ENCODE data around the gene CERS6. TPM values are rescaled to one million over a fixed set of nuclear protein-coding genes. Genes with fewer than 3 reads are reported as not detected.

The CERS6 gene
- total and polyA plus RNA-seq, 2 experiments from 2014 or later = 7.4 to 35.0 TPM

DNA sequence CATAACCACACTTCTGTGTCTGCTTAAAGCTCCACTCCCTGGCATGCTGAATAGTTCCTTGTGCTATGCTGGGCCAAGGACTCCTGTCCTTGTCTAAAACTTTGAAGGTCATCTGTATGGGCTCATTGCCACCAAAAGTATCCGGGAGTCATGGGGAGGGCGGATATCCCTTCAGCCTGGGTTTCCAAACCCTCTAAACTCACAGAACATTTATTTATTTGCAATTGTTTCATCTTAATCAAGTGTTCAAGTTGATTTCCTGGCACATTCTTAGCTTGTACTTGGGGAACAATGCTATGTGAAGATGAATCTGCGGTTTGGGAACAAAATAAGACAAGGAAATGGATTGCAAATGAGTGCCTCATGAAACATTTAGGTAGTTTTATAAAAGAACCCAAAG is 348.1 kb downstream of the CERS6 start:
- no peak overlapping the region for H3K4me3 ChIP-seq
- H3K4me2 ChIP-seq = no peak overlapping the region
- H3K27ac ChIP-seq (ENCODE audit: low read depth) = no peak overlapping the region
- no peaks in the 10 kb centered on the region for H3K27me3 ChIP-seq (ENCODE audit: insufficient read depth)
- TF ChIP-seq POLR2AphosphoS5 (IDR thresholded peaks at IDR 0.05; ENCODE audit: low read depth) = no peak
- TF ChIP-seq, protein P1, sequence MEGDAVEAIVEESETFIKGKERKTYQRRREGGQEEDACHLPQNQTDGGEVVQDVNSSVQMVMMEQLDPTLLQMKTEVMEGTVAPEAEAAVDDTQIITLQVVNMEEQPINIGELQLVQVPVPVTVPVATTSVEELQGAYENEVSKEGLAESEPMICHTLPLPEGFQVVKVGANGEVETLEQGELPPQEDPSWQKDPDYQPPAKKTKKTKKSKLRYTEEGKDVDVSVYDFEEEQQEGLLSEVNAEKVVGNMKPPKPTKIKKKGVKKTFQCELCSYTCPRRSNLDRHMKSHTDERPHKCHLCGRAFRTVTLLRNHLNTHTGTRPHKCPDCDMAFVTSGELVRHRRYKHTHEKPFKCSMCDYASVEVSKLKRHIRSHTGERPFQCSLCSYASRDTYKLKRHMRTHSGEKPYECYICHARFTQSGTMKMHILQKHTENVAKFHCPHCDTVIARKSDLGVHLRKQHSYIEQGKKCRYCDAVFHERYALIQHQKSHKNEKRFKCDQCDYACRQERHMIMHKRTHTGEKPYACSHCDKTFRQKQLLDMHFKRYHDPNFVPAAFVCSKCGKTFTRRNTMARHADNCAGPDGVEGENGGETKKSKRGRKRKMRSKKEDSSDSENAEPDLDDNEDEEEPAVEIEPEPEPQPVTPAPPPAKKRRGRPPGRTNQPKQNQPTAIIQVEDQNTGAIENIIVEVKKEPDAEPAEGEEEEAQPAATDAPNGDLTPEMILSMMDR (conservative IDR thresholded peaks at IDR 0.05; ENCODE audit: low read depth in 2 of 2) = no peak
- TF ChIP-seq ZNF331 (CRISPR knock-in tag; IDR thresholded peaks at IDR 0.05; ENCODE audit: low read depth) = no peak
- no peak for DNase-seq (ENCODE audit: low spot score)
- ATAC-seq = no peak
- H3K9me3 Mint-ChIP-seq = no peaks in the 10 kb centered on the region
- no peaks in the 10 kb centered on the region for H4K20me1 ChIP-seq (replicated peaks; ENCODE audit: insufficient read depth)
- H3F3A ChIP-seq (replicated peaks; ENCODE audit: low read depth) = no peaks in the 10 kb centered on the region
- H3K4me3 Mint-ChIP-seq = no peak overlapping the region
- H2AFZ ChIP-seq = 0 out of 2 replicates have a peak overlapping the region, but pooled peaks have one; percentile 45
- H3K4me1 ChIP-seq (ENCODE audit: insufficient read depth) = peaks cover 32% of the 10 kb centered on the region
- H3K4me1 Mint-ChIP-seq = peaks cover 33% of the 10 kb centered on the region
- H3K9me2 ChIP-seq (ENCODE audit: insufficient read depth) = peaks cover 11% of the 10 kb centered on the region; the same call in 1 of the 2 replicates
- H3K36me3 ChIP-seq (ENCODE audit: insufficient read depth) = no peaks in the 10 kb centered on the region
- no peaks in the 10 kb centered on the region for H3K36me3 Mint-ChIP-seq (ENCODE audit: low read depth)
- H3K27me3 Mint-ChIP-seq (ENCODE audit: insufficient read depth, low read depth, poor library complexity) = no peaks in the 10 kb centered on the region
- no peaks in the 10 kb centered on the region for H3K79me2 ChIP-seq (replicated peaks; ENCODE audit: insufficient read depth)
- no peak overlapping the region for H3K27ac Mint-ChIP-seq

DNA sequence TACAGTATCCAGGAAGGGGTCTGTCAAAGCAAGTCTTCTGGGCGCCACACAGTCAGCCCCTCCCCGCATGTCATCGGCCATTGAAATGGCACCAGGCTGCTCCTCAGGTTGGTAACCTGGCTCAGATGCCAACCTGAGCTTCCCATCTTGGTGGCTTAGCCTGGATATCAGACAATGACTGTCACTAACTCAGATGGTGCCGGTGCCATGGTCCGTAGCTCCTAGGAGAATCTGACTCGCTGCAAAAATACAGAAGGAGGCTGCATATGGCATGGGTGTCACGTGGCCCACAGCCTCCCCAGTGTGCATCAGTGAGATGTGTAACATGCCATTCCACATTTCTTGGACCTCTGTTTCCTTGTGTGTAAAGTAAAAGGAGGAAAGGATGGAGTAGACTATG is 349.5 kb downstream of the CERS6 start:
- Histone ChIP-seq H3F3A (replicated peaks; ENCODE audit: low read depth) (no peaks in the 10 kb centered on the region), H3K79me2 (replicated peaks; ENCODE audit: insufficient read depth) (no peaks in the 10 kb centered on the region), H3K27ac (ENCODE audit: low read depth) (no peak overlapping the region), H3K4me1 (ENCODE audit: insufficient read depth) (peaks cover 32% of the 10 kb centered on the region), H3K36me3 (ENCODE audit: insufficient read depth) (no peaks in the 10 kb centered on the region), H2AFZ (no peak overlapping the region), H3K27me3 (ENCODE audit: insufficient read depth) (no peaks in the 10 kb centered on the region), H4K20me1 (replicated peaks; ENCODE audit: insufficient read depth) (no peaks in the 10 kb centered on the region), H3K4me2 (no peak overlapping the region), H3K4me3 (no peak overlapping the region), H3K9me2 (ENCODE audit: insufficient read depth) (no peaks in the 10 kb centered on the region; the same call in 1 of the 2 replicates)
- H3K36me3 Mint-ChIP-seq (ENCODE audit: low read depth) = no peaks in the 10 kb centered on the region
- no peaks in the 10 kb centered on the region for H3K9me3 Mint-ChIP-seq
- ATAC-seq (no peak), DNase-seq (ENCODE audit: low spot score) (no peak)
- H3K27me3 Mint-ChIP-seq (ENCODE audit: insufficient read depth, low read depth, poor library complexity) = no peaks in the 10 kb centered on the region
- H3K27ac Mint-ChIP-seq = no peak overlapping the region
- H3K4me3 Mint-ChIP-seq = no peak overlapping the region
- H3K4me1 Mint-ChIP-seq = peaks cover 29% of the 10 kb centered on the region
- TF ChIP-seq ZNF331 (CRISPR knock-in tag; IDR thresholded peaks at IDR 0.05; ENCODE audit: low read depth) (no peak), POLR2AphosphoS5 (IDR thresholded peaks at IDR 0.05; ENCODE audit: low read depth) (no peak), ZNF114 (CRISPR knock-in tag; IDR thresholded peaks at IDR 0.05) (no peak), NANOG (IDR thresholded peaks at IDR 0.05; ENCODE audit: borderline replicate concordance) (no peak), CREB1 (CRISPR knock-in tag; IDR thresholded peaks at IDR 0.05; ENCODE audit: low read depth) (no peak)
- TF ChIP-seq, protein P2, sequence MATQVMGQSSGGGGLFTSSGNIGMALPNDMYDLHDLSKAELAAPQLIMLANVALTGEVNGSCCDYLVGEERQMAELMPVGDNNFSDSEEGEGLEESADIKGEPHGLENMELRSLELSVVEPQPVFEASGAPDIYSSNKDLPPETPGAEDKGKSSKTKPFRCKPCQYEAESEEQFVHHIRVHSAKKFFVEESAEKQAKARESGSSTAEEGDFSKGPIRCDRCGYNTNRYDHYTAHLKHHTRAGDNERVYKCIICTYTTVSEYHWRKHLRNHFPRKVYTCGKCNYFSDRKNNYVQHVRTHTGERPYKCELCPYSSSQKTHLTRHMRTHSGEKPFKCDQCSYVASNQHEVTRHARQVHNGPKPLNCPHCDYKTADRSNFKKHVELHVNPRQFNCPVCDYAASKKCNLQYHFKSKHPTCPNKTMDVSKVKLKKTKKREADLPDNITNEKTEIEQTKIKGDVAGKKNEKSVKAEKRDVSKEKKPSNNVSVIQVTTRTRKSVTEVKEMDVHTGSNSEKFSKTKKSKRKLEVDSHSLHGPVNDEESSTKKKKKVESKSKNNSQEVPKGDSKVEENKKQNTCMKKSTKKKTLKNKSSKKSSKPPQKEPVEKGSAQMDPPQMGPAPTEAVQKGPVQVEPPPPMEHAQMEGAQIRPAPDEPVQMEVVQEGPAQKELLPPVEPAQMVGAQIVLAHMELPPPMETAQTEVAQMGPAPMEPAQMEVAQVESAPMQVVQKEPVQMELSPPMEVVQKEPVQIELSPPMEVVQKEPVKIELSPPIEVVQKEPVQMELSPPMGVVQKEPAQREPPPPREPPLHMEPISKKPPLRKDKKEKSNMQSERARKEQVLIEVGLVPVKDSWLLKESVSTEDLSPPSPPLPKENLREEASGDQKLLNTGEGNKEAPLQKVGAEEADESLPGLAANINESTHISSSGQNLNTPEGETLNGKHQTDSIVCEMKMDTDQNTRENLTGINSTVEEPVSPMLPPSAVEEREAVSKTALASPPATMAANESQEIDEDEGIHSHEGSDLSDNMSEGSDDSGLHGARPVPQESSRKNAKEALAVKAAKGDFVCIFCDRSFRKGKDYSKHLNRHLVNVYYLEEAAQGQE (IDR thresholded peaks at IDR 0.05; ENCODE audit: unreplicated experiment) = no peak
- TF ChIP-seq, protein P3, sequence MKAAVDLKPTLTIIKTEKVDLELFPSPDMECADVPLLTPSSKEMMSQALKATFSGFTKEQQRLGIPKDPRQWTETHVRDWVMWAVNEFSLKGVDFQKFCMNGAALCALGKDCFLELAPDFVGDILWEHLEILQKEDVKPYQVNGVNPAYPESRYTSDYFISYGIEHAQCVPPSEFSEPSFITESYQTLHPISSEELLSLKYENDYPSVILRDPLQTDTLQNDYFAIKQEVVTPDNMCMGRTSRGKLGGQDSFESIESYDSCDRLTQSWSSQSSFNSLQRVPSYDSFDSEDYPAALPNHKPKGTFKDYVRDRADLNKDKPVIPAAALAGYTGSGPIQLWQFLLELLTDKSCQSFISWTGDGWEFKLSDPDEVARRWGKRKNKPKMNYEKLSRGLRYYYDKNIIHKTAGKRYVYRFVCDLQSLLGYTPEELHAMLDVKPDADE (IDR thresholded peaks at IDR 0.05) = no peak
- TF ChIP-seq, protein P4, sequence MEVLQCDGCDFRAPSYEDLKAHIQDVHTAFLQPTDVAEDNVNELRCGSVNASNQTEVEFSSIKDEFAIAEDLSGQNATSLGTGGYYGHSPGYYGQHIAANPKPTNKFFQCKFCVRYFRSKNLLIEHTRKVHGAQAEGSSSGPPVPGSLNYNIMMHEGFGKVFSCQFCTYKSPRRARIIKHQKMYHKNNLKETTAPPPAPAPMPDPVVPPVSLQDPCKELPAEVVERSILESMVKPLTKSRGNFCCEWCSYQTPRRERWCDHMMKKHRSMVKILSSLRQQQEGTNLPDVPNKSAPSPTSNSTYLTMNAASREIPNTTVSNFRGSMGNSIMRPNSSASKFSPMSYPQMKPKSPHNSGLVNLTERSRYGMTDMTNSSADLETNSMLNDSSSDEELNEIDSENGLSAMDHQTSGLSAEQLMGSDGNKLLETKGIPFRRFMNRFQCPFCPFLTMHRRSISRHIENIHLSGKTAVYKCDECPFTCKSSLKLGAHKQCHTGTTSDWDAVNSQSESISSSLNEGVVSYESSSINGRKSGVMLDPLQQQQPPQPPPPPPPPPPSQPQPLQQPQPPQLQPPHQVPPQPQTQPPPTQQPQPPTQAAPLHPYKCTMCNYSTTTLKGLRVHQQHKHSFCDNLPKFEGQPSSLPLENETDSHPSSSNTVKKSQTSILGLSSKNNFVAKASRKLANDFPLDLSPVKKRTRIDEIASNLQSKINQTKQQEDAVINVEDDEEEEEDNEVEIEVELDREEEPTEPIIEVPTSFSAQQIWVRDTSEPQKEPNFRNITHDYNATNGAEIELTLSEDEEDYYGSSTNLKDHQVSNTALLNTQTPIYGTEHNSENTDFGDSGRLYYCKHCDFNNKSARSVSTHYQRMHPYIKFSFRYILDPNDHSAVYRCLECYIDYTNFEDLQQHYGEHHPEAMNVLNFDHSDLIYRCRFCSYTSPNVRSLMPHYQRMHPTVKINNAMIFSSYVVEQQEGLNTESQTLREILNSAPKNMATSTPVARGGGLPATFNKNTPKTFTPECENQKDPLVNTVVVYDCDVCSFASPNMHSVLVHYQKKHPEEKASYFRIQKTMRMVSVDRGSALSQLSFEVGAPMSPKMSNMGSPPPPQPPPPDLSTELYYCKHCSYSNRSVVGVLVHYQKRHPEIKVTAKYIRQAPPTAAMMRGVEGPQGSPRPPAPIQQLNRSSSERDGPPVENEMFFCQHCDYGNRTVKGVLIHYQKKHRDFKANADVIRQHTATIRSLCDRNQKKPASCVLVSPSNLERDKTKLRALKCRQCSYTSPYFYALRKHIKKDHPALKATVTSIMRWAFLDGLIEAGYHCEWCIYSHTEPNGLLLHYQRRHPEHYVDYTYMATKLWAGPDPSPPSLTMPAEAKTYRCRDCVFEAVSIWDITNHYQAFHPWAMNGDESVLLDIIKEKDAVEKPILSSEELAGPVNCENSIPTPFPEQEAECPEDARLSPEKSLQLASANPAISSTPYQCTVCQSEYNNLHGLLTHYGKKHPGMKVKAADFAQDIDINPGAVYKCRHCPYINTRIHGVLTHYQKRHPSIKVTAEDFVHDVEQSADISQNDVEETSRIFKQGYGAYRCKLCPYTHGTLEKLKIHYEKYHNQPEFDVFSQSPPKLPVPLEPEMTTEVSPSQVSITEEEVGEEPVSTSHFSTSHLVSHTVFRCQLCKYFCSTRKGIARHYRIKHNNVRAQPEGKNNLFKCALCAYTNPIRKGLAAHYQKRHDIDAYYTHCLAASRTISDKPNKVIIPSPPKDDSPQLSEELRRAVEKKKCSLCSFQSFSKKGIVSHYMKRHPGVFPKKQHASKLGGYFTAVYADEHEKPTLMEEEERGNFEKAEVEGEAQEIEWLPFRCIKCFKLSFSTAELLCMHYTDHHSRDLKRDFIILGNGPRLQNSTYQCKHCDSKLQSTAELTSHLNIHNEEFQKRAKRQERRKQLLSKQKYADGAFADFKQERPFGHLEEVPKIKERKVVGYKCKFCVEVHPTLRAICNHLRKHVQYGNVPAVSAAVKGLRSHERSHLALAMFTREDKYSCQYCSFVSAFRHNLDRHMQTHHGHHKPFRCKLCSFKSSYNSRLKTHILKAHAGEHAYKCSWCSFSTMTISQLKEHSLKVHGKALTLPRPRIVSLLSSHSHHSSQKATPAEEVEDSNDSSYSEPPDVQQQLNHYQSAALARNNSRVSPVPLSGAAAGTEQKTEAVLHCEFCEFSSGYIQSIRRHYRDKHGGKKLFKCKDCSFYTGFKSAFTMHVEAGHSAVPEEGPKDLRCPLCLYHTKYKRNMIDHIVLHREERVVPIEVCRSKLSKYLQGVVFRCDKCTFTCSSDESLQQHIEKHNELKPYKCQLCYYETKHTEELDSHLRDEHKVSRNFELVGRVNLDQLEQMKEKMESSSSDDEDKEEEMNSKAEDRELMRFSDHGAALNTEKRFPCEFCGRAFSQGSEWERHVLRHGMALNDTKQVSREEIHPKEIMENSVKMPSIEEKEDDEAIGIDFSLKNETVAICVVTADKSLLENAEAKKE (CRISPR knock-in tag; IDR thresholded peaks at IDR 0.05) = no peak
